Epithelial cell of esophagus (primary cell): ENCODE data around the gene MIA2.

Source experiments
- DNase-seq: peaks from one replicate; pipeline ENCODE4 v3.0.0; 2010; ENCODE audit warnings: low read depth
- H3K4me3 ChIP-seq: 2 replicates; pipeline ENCODE4 v1.5.1; 2011; ENCODE audit warnings: mild to moderate bottlenecking, low read length, control low read depth
- TF ChIP-seq, protein P1 (sequence below): IDR thresholded peaks from 2 replicates; pipeline ENCODE4 v1.5.1; 2011; ENCODE audit warnings: low read depth, mild to moderate bottlenecking, low read length, control low read depth, inconsistent platforms; ENCODE audit not compliant: insufficient read depth; ENCODE audit errors: missing control alignments

Gene MIA2

DNA sequence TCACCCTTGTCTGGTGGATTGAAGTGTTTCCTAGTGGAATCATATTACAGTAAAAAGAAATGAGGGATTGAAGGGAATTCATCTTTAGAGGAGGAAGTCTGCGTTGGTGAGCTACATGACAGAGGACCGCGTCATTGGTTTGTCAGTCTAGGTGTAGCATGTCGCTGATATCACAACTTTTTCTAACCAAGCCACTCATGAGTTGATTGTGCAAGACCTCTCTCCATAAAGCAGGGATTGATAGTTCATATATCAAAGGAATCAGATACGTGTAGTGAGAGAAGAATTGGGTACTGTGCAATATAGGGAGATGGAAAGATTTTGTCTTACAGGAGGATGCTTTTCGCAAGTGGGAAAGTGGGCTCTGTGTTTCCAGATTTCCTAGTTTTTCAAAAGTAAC is 201.5 kb downstream of the MIA2 start:
- TF ChIP-seq, protein P1, sequence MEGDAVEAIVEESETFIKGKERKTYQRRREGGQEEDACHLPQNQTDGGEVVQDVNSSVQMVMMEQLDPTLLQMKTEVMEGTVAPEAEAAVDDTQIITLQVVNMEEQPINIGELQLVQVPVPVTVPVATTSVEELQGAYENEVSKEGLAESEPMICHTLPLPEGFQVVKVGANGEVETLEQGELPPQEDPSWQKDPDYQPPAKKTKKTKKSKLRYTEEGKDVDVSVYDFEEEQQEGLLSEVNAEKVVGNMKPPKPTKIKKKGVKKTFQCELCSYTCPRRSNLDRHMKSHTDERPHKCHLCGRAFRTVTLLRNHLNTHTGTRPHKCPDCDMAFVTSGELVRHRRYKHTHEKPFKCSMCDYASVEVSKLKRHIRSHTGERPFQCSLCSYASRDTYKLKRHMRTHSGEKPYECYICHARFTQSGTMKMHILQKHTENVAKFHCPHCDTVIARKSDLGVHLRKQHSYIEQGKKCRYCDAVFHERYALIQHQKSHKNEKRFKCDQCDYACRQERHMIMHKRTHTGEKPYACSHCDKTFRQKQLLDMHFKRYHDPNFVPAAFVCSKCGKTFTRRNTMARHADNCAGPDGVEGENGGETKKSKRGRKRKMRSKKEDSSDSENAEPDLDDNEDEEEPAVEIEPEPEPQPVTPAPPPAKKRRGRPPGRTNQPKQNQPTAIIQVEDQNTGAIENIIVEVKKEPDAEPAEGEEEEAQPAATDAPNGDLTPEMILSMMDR, result no peak
- DNase-seq, result no peak
- no peak overlapping the region for H3K4me3 ChIP-seq
